Parathyroid adenoma (tissue), 2 donors: ENCODE measurements around the gene RNF150.

ENCODE experiments used
- H2AFZ ChIP-seq: fragments of 300-600 bp; sonication (generic); one replicate; pipeline ENCODE4 v1.7.0; 2017; ENCODE audit warnings: antibody characterized with exemption, mild to moderate bottlenecking
- H3K27ac ChIP-seq: fragments of 300-600 bp; sonication (generic); one replicate; pipeline ENCODE4 v1.7.0; 2017
- H3K27me3 ChIP-seq: fragments of 300-600 bp; sonication (generic); one replicate; pipeline ENCODE4 v1.7.0; 2017; ENCODE audit warnings: low read length; ENCODE audit not compliant: control insufficient read depth, insufficient read depth
- H3K36me3 ChIP-seq: fragments of 300-600 bp; sonication (generic); one replicate; pipeline ENCODE4 v1.7.0; 2017; ENCODE audit warnings: low read length; ENCODE audit not compliant: control insufficient read depth, insufficient read depth
- H3K4me1 ChIP-seq: fragments of 300-600 bp; sonication (generic); one replicate; pipeline ENCODE4 v1.7.0; 2017; ENCODE audit warnings: control low read depth
- H3K4me2 ChIP-seq: fragments of 300-600 bp; sonication (generic); one replicate; pipeline ENCODE4 v1.7.0; 2017; ENCODE audit warnings: low read length
- H3K4me3 ChIP-seq: fragments of 300-600 bp; sonication (generic); one replicate; pipeline ENCODE4 v1.7.0; 2017; ENCODE audit warnings: low read depth, low read length
- H3K79me2 ChIP-seq: fragments of 300-600 bp; sonication (generic); one replicate; pipeline ENCODE4 v1.7.0; 2017; ENCODE audit warnings: control low read depth
- H3K9ac ChIP-seq: fragments of 300-600 bp; sonication (generic); one replicate; pipeline ENCODE4 v1.7.0; 2017; ENCODE audit warnings: mild to moderate bottlenecking
- H3K9me3 ChIP-seq: fragments of 300-600 bp; sonication (generic); one replicate; pipeline ENCODE4 v1.7.0; 2017; ENCODE audit warnings: low read length; ENCODE audit not compliant: control insufficient read depth
- TF ChIP-seq, protein P1 (sequence below): fragments of 300-600 bp; sonication (generic); IDR thresholded peaks from one replicate; pipeline ENCODE4 v1.7.0; 2017; ENCODE audit warnings: antibody characterized with exemption, mild to moderate bottlenecking
- donor health status: primary hyperparathyroidism.

The RNF150 gene

DNA sequence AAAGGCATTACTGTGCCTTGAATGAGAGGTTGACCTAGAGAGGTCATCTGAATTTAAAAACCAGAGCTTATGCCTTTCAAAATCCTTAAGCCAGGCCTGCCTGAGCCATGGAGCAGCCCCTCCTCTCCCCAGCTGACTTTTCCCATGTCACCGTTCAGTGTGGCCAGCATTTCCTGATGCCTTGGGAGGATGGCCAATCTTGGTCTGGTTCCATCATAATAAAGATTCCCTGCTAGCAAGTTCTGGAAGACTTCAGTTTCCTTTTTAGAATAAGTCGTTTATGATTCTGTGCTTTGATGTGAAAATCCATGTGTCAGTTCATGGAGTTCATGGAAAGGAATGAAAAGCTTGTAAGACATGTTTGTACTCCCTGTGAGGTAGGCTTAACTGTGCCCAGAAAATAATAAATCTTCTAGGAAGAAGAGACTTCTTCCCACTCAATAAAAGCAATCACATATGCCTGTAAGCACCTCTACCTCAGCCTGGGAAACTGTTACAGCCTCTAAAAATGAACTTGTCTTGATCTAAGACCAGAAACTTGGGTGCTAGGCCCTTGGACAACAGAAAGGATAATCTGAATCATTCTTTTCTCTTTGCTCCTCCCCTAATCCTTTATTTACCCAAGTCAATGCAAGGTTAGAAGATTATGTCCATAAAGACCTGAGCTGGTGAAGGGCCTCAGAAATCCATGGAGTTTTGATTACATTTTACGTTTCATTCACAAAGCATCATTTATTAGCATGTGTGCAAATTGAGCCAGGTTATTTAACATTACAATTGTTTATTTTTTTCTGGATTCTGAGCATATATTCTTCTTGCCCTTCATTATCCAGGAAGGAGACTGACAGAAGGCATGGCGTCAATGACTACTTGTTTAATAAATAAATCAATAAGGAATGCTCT, 293.1 kb downstream of the RNF150 start:
- no peaks in the 10 kb centered on the region for H3K79me2 ChIP-seq
- peak overlapping the region; percentile 41 for H2AFZ ChIP-seq
- no peaks in the 10 kb centered on the region for H3K36me3 ChIP-seq
- H3K27me3 ChIP-seq: no peaks in the 10 kb centered on the region
- TF ChIP-seq, protein P1, sequence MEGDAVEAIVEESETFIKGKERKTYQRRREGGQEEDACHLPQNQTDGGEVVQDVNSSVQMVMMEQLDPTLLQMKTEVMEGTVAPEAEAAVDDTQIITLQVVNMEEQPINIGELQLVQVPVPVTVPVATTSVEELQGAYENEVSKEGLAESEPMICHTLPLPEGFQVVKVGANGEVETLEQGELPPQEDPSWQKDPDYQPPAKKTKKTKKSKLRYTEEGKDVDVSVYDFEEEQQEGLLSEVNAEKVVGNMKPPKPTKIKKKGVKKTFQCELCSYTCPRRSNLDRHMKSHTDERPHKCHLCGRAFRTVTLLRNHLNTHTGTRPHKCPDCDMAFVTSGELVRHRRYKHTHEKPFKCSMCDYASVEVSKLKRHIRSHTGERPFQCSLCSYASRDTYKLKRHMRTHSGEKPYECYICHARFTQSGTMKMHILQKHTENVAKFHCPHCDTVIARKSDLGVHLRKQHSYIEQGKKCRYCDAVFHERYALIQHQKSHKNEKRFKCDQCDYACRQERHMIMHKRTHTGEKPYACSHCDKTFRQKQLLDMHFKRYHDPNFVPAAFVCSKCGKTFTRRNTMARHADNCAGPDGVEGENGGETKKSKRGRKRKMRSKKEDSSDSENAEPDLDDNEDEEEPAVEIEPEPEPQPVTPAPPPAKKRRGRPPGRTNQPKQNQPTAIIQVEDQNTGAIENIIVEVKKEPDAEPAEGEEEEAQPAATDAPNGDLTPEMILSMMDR: no peak
- H3K4me3 ChIP-seq: no peak overlapping the region
- H3K27ac ChIP-seq: no peak overlapping the region
- no peak overlapping the region for H3K9ac ChIP-seq
- no peaks in the 10 kb centered on the region for H3K4me1 ChIP-seq
- no peak overlapping the region for H3K4me2 ChIP-seq
- H3K9me3 ChIP-seq: no peaks in the 10 kb centered on the region

DNA sequence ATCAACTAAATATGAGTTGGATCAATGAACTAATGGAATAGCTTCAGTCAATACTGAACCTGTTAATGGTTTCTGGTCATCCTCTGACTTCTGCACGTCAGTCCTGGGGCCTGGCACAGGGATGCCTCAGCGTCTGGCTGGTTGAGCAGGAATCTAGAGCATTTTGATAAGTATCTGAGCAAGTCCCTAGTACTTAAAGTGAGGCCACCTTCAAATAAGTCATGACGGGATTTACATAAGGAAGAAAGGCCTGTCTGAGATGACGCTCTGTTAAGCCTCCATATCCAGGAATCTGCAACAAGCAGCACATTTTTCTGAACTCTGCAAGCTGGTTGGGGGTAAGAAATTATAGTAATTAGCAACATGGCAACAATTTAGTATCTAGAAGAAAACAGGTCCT, 293.9 kb downstream of the RNF150 start:
- no peaks in the 10 kb centered on the region for H3K9me3 ChIP-seq
- TF ChIP-seq, protein P1: no peak
- H3K27ac ChIP-seq: no peak overlapping the region

GRCh38 chr4:140837736-140838135, 295.5 kb downstream of the RNF150 start:
- H3K9ac ChIP-seq: no peak overlapping the region
- TF ChIP-seq, protein P1: no peak
- no peak overlapping the region for H3K4me3 ChIP-seq
- H2AFZ ChIP-seq: no peak overlapping the region
- H3K27ac ChIP-seq: no peak overlapping the region
- no peaks in the 10 kb centered on the region for H3K4me1 ChIP-seq
- no peaks in the 10 kb centered on the region for H3K27me3 ChIP-seq
- H3K4me2 ChIP-seq: no peak overlapping the region
- H3K79me2 ChIP-seq: no peaks in the 10 kb centered on the region
- H3K36me3 ChIP-seq: no peaks in the 10 kb centered on the region
- H3K9me3 ChIP-seq: no peaks in the 10 kb centered on the region

More for the DNA sequence above, 293.9 kb downstream of the RNF150 start:
- Histone ChIP-seq H3K79me2 (no peaks in the 10 kb centered on the region), H3K9ac (no peak overlapping the region), H3K27me3 (no peaks in the 10 kb centered on the region), H3K4me1 (no peaks in the 10 kb centered on the region), H3K36me3 (no peaks in the 10 kb centered on the region), H3K4me3 (no peak overlapping the region), H3K4me2 (no peak overlapping the region), H2AFZ (peak overlapping the region; percentile 41)

GRCh38 chr4:140834839-140835495, 298.3 kb downstream of the RNF150 start:
- H3K9me3 ChIP-seq: no peaks in the 10 kb centered on the region
- no peak overlapping the region for H3K9ac ChIP-seq
- no peak overlapping the region for H3K4me2 ChIP-seq
- no peak overlapping the region for H3K27ac ChIP-seq
- no peak overlapping the region for H3K4me3 ChIP-seq
- no peaks in the 10 kb centered on the region for H3K4me1 ChIP-seq
- H2AFZ ChIP-seq: no peak overlapping the region
- no peaks in the 10 kb centered on the region for H3K79me2 ChIP-seq
- H3K36me3 ChIP-seq: no peaks in the 10 kb centered on the region
- no peaks in the 10 kb centered on the region for H3K27me3 ChIP-seq
- TF ChIP-seq, protein P1: no peak
